ENCODE measurements around the gene KHDC4.

The KHDC4 gene

GRCh38 chr1:155969377-155969791 is 35.2 kb upstream of the KHDC4 start:
- no peak for DNase-seq (ENCODE audit: low read depth)

- no peak for DNase-seq (ENCODE audit: low read depth)
Measured at GRCh38 chr1:155968670-155969069, 34.5 kb upstream of the KHDC4 start.

GRCh38 chr1:155968051-155968400 is 33.8 kb upstream of the KHDC4 start:
- DNase-seq (ENCODE audit: low read depth) = no peak

- no peak for DNase-seq (ENCODE audit: low read depth)
Measured at GRCh38 chr1:155967341-155968050, 33.3 kb upstream of the KHDC4 start.

GRCh38 chr1:155966750-155967149 is 32.5 kb upstream of the KHDC4 start:
- no peak for DNase-seq (ENCODE audit: low read depth)

- no peak for DNase-seq (ENCODE audit: low read depth)
Measured at GRCh38 chr1:155966135-155966534, 31.9 kb upstream of the KHDC4 start.

- no peak for DNase-seq (ENCODE audit: low read depth)
Measured at GRCh38 chr1:155964193-155964592, 30.0 kb upstream of the KHDC4 start.

GRCh38 chr1:155962599-155963211 is 28.5 kb upstream of the KHDC4 start:
- DNase-seq (ENCODE audit: low read depth) = no peak

GRCh38 chr1:155961937-155962336 is 27.7 kb upstream of the KHDC4 start:
- no peak for DNase-seq (ENCODE audit: low read depth)

- no peak for DNase-seq (ENCODE audit: low read depth)
Measured at GRCh38 chr1:155960081-155960745, 26.0 kb upstream of the KHDC4 start.

GRCh38 chr1:155957411-155957915 is 23.2 kb upstream of the KHDC4 start:
- no peak for DNase-seq (ENCODE audit: low read depth)

- DNase-seq (ENCODE audit: low read depth) = no peak
Measured at GRCh38 chr1:155954645-155955044, 20.4 kb upstream of the KHDC4 start.

GRCh38 chr1:155952505-155952890 is 18.3 kb upstream of the KHDC4 start:
- no peak for DNase-seq (ENCODE audit: low read depth)

- DNase-seq (ENCODE audit: low read depth) = no peak
Measured at GRCh38 chr1:155951753-155952504, 17.7 kb upstream of the KHDC4 start.

- DNase-seq (ENCODE audit: low read depth) = no peak
Measured at GRCh38 chr1:155950829-155951228, 16.6 kb upstream of the KHDC4 start.

GRCh38 chr1:155947741-155948140 is 13.5 kb upstream of the KHDC4 start:
- no peak for DNase-seq (ENCODE audit: low read depth)

- DNase-seq (ENCODE audit: low read depth) = no peak
Measured at GRCh38 chr1:155947292-155947691, 13.1 kb upstream of the KHDC4 start.

- no peak for DNase-seq (ENCODE audit: low read depth)
Measured at GRCh38 chr1:155946633-155947219, 12.5 kb upstream of the KHDC4 start.

GRCh38 chr1:155944444-155944799 is 10.2 kb upstream of the KHDC4 start:
- DNase-seq (ENCODE audit: low read depth) = no peak

- no peak for DNase-seq (ENCODE audit: low read depth)
Measured at GRCh38 chr1:155942578-155943141, 8.4 kb upstream of the KHDC4 start.

- DNase-seq (ENCODE audit: low read depth) = no peak
Measured at GRCh38 chr1:155941845-155942531, 7.8 kb upstream of the KHDC4 start.
